ENCODE results near the gene SATB1.

DNA sequence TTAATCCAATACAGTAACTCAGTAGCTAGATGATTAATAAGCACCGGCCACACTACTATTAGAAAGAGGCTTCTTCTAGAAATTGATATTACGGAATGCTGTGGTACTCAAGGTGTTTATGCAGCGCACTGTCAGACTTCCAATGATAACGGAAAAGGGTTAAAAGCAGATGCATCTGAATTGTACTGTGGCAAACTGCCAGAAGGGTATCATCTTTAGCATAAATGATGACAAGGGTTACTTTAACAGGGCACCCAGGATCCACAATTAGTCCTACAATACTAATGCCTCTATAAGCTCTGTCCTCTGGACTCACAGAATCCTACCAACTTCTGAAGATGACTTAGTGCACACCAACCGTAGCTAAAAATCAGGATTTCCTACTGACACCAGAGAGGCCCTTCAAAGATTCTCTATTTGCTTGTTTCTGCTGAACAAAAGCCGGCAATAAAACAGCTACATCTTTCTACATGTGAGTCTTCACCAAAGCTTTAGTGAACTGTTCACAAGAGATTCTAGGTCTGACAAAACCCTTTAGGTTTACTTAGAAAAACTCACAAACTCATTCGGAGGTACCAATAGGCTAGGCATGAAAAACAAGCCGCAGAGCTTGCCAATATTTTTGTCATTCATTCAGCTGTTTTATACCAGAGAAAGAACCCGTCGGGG lies 7.1 kb downstream of the SATB1 start:
- TF ChIP-seq CTCF (IDR thresholded peaks at IDR 0.05), result no peak
- no peak for TF ChIP-seq POLR2A (IDR thresholded peaks at IDR 0.05)
- no peak for TF ChIP-seq EP300 (IDR thresholded peaks at IDR 0.05)
- no peak for TF ChIP-seq POLR2AphosphoS5 (IDR thresholded peaks at IDR 0.05)
